ENCODE data around the gene NR1H3. TPM values are rescaled to one million over a fixed set of nuclear protein-coding genes. Genes with fewer than 3 reads are reported as not detected.

NR1H3 gene
- total RNA-seq, 1 experiment from 2014 or later, result 26.3 TPM

DNA sequence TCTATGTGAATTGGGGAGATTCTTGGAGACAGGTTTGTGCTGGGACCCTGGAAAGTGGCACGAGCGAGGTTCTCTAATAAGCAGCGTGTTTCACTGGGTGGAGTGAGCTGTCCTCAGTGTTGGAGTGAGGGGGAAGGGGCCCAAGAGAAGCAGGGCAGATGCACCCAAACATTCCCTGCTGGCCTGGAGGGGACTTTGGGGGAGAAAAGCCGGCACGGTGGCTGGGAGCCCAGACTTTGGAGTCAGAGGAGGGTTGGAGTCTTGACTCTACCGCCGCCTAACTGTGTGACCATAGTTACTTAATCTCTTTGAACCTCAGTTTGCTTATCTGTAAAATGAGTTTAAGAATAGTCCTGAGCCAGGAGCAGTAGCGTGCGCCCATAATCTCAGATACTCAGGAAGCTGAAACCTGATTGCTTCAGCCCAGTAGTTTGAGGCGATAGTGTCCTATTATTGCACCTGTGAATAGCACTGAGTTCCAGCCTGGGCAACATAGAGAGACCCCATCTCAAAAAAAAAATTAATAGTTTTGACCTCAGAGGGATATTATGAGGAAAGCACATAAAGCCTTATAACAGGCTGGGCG is 614 bp downstream of the NR1H3 start:
- Histone ChIP-seq H4K8ac (replicated peaks; ENCODE audit: insufficient read length, low read depth, low read length) (no peak overlapping the region), H4K20me1 (ENCODE audit: control insufficient read depth, insufficient read depth, insufficient read length) (no peaks in the 10 kb centered on the region), H3K23me2 (ENCODE audit: insufficient read length, low read depth, low read length, poor library complexity, severe bottlenecking) (peaks cover 4% of the 10 kb centered on the region), H3K4me2 (ENCODE audit: insufficient read depth, insufficient read length, low read length) (peak overlapping the region; percentile 54), H3K4me1 (ENCODE audit: insufficient read depth, low read length) (no peaks in the 10 kb centered on the region; the same call in 1 of the 2 replicates), H3K27ac (ENCODE audit: insufficient read length, low read depth, low read length) (no peak overlapping the region), H2BK12ac (ENCODE audit: insufficient read length, low read depth, low read length) (no peak overlapping the region), H3K56ac (ENCODE audit: insufficient read length, low read depth, low read length) (no peak overlapping the region), H3K79me1 (ENCODE audit: insufficient read depth, low read depth, low read length, poor library complexity, severe bottlenecking) (no peaks in the 10 kb centered on the region), H2BK20ac (ENCODE audit: low read depth, low read length, poor library complexity, severe bottlenecking) (no peak overlapping the region), H4K5ac (ENCODE audit: insufficient read length, low read depth, low read length) (no peak overlapping the region), H3K27me3 (ENCODE audit: insufficient read depth, low read length) (no peaks in the 10 kb centered on the region), H2BK15ac (ENCODE audit: low read depth, low read length) (no peak overlapping the region), H2AFZ (ENCODE audit: low read length) (no peak overlapping the region), H2BK5ac (ENCODE audit: insufficient read length, low read length) (no peak overlapping the region), H3K9me3 (ENCODE audit: control insufficient read depth, low read depth, low read length) (no peaks in the 10 kb centered on the region), H3K4ac (ENCODE audit: low read depth, low read length) (no peak overlapping the region), H2BK120ac (ENCODE audit: low read depth, low read length, poor library complexity, severe bottlenecking) (peak overlapping the region; percentile 80), H3K18ac (ENCODE audit: insufficient read length, low read depth, low read length) (no peak overlapping the region), H4K91ac (ENCODE audit: insufficient read length, low read depth, low read length) (no peak overlapping the region), H3K23ac (ENCODE audit: insufficient read length, low read depth, low read length) (no peak overlapping the region), H3K9ac (ENCODE audit: extremely low read depth, insufficient read length, low read length) (no peak overlapping the region), H3K79me2 (ENCODE audit: insufficient read depth, low read length) (peaks cover 2% of the 10 kb centered on the region; the same call in 1 of the 2 replicates), H3K14ac (ENCODE audit: insufficient read depth, low read length) (peak overlapping the region; percentile 43; the same call in 1 of the 2 replicates), H2AK5ac (ENCODE audit: insufficient read length, low read length) (no peak overlapping the region), H3T11ph (ENCODE audit: low read length) (no peak overlapping the region)
- TF ChIP-seq, protein P1, sequence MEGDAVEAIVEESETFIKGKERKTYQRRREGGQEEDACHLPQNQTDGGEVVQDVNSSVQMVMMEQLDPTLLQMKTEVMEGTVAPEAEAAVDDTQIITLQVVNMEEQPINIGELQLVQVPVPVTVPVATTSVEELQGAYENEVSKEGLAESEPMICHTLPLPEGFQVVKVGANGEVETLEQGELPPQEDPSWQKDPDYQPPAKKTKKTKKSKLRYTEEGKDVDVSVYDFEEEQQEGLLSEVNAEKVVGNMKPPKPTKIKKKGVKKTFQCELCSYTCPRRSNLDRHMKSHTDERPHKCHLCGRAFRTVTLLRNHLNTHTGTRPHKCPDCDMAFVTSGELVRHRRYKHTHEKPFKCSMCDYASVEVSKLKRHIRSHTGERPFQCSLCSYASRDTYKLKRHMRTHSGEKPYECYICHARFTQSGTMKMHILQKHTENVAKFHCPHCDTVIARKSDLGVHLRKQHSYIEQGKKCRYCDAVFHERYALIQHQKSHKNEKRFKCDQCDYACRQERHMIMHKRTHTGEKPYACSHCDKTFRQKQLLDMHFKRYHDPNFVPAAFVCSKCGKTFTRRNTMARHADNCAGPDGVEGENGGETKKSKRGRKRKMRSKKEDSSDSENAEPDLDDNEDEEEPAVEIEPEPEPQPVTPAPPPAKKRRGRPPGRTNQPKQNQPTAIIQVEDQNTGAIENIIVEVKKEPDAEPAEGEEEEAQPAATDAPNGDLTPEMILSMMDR (conservative IDR thresholded peaks at IDR 0.05), result no peak
- H3K4me1 Mint-ChIP-seq, result peaks cover 18 to 25% of the 10 kb centered on the region in 2 experiments
- H3K27ac Mint-ChIP-seq, result peak overlapping the region; percentile 80 to 96 (median 91); a peak in 6 of 7 replicates
- H3K4me3 Mint-ChIP-seq, result peak overlapping the region; percentile 61 to 80
- no peaks in the 10 kb centered on the region; a peak in 1 of 7 replicates for H3K36me3 Mint-ChIP-seq (ENCODE audit: insufficient read depth in 1 of 3, low read depth in 3 of 3)
- DNase-seq, result no peak
- H3K27me3 Mint-ChIP-seq (ENCODE audit: low read depth), result no peaks in the 10 kb centered on the region; the same call in 1 of the 2 replicates
- WGBS (ENCODE audit: extremely low coverage, insufficient read length, low lambda C conversion rate), result no CpG with 5 or more reads among the region's 11 CpGs
- no peaks in the 10 kb centered on the region for H3K9me3 Mint-ChIP-seq

All from H9 (cell line).